ENCODE measurements around the gene KRT78.
"Not testable (repeated sequence)": the region's sequence is repeated elsewhere in the genome, so short reads cannot be mapped to it uniquely, and the experiment has no call there.

KRT78 gene

DNA sequence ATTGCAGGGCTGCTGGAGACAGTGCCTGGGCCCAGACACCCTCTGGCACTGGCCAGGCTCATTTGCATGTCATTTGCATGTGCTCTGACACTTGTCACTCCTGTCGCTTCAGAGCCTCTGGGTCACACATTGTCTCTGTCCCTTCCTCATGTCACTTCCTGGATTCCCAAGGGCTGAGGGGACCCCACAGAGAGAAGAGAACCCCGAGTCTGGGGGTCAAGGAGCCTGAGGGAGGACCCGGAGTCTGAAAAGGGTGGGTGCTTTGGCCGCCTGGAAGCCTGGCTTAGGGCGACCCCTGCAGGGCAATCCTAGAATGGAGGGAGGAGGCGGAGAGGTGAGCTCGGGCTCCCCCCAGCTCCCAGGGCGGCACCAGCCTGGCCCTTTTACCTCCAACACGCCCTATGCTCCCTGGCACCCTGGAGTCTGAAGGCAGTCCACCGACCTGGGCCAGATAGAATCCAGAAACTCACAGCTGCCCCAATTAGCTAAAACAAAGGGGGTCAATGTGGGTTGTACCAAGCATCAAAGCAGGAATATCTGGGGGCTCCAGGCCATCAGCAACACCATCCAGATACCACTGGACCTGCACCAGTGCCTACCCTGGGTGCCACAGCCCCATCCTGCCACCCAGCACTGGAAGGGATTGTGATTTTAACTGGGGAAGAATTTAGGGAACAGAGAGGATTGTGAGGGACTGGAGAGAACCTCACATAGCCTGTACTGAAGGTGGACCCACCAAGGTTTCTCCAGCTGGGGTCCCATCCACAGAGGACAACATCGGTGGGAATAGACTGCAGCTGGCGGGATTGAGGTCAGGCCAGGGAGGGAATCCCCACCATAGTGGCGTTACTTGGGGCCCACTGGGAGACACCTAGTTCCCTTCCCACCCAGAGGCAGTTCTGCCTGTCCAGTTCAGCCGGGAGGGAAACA lies 21.8 kb upstream of the KRT78 start:
- DNase-seq = no peak

DNA sequence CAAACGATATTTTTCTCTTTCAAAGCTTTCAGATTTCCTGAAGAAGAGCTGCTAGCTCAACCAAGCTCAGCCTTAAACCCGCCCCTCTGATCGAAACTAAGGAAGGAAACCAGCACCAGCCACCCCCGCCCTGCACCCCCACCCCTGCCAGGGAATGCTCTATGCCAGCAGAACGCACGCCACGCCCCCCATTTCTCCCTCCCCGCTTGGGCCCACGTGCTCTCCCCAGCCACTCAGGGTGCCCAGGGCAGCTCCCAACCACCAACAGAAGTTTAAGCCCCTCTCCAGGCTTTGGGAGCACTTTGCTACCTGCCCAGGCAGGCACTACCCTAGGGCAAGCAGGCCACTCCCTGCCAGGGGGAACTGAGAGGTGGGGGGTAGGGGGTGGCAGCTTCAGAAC lies 18.8 kb upstream of the KRT78 start:
- DNase-seq = peak; percentile 38

DNA sequence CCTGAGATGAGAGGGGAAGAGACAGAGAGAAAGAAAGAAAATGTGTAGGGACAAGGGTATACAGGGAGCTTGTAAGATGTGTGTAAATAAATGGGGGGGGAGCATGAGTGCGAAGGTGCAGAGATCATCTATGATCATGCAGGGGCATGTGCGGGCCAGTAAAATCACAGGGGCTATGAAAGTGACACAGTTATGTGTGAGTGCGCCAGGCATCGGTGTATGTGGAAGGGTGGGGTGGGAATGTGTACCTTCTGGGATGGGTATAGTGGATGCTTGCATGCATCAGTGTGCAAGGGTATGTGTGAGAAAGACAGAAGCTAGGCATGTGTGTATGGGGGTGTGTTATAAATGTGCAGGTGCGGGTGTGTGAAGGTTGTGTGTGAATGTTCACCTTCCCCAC lies 18.4 kb upstream of the KRT78 start:
- no peak for DNase-seq

DNA sequence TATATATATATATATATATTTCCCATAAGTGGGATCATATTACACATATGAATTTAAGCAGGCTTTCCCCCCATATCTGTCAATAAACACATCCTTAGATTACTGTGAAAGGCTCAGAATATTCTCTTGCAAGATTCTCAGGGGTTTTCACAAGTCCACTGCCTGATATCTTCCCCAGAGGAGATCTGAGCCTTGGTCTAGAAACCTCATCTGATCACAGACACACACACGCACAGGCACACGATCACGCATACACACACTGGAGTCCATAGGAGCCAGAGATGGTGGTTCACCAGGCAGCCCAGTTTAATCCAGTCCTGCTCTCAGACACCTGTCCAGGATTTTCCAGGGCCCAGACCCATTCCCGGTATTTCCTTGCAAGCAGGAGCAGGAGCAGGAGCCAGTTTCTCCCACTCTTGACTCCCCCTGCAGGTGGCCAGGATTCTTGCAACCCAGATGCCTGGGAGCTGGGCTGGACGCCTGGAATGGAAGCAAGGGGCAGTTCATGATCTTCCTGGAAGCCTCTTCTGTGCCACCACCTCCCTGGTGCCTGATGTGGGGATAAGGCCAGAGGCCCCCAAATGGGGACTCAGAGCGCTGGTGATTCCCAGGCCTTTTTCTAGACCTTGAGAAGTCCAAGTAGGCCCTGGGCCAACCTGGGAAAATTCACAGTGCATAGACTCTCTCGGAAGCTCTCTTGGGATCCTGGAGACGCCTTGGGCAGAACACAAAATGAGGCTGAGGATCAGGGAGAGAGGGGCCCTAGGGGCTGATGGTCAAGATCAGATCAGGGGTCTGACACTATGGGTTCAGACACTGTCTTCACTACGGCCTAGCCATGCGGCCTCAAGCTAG lies 16.5 kb upstream of the KRT78 start:
- DNase-seq = peak; percentile 82

DNA sequence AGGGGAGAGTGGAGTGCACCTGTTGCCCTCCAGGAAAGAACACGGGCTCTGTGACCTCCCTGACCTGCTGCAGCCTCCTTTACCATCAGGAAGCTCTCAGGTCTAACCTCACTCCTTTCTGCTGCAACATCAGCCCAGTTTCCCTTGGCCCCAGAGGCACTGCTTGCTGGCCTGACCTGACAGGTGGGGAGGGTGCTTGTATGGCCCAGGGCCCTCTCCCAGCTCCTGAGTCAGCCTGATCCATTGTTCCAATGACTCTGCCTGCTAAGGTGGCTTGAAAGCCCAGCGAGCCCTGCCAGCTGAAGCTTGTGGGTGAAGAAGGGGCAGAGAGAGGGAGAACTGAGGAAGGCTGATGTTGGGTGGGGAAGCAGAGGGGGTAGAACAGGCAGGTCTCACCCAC lies 13.2 kb upstream of the KRT78 start:
- DNase-seq = no peak

DNA sequence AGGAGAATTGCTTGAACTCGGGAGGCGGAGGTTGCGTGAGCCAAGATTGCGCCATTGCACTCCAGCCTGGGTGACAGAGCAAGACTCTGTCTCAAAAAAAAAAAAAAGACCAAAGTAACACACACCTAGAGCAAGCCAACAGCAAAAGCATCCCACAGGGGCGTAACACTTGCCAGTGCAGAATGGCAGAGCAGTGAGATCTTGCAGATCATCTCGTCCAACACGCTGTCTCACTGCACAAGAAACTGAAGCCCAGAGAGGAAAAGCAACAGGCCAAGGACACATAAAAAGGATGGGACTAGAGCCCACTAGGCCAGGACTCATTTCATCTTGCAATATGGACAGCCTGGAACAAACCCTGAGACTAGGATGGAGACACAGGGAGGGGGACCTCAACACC lies 12.7 kb upstream of the KRT78 start:
- DNase-seq = no peak

DNA sequence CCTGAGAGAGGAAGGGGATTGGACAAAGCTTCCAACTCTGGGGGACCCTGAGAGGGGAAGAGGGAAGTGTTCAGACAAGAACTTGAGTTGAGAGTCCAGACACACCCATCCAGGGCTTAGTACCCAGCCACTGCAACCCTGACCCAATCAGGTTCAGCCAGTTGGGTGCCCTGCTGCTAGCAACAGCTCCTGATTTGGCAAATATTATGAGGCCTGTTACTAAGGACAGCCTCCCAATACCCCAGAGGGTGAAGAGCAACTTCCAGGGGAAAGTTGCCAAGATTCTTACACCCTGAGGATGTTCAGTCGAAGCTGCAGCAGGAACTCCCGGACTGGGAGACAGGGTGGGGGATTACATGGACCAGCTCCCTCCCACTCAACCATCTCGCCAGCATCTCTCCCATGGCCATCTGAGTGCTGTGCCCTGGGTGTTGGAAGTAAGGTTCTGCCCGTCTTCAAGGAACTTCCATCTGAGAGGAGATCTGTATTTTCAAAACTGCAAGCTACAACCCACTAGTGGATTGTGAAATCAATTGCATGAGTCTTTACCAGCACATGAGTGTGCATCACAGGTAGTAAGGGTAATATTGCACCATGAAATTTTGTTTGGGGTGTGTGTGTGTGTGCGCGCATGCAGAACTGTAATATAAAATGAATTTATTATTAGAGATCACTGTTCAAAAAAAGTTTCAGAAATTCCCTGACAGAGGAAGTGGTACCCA lies 11.5 kb upstream of the KRT78 start:
- no peak for DNase-seq

DNA sequence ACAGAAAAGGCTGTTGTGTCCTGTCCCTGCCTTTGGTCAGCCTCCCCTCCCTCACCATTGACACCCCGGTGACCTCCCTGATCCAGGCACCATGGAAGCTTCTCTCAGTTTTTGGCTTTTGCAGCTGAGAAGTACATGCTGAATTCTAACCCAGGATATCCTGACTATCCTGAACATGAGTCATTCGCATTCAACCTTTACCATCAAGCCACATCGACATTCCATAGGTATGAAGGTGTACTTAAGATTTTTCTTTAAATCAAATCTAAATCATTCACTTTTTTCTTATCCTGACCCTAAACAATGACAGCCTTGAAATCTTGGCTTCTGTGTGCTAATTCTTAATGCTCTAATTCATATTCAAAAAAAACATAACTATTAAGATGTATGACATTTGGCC lies 8.7 kb upstream of the KRT78 start:
- DNase-seq = no peak

DNA sequence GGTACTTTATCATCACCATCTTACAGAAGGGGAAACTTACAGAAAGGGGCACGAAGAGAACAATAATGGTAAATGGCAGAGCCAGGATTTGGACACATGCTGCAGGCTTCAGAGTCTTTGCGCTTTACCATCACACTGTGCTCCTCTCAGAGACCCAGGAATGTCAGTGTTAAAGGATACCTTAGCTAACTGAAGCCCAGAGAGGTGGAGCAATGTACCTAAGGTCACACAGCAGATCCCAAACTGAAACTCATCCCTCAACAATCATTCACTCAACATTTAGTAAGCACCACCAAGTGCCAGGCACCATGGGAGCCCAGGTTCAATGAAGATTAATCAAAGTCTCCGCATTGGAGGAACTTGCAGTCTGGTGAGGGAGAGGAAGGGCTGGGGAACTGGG lies 8.0 kb upstream of the KRT78 start:
- no peak for DNase-seq

DNA sequence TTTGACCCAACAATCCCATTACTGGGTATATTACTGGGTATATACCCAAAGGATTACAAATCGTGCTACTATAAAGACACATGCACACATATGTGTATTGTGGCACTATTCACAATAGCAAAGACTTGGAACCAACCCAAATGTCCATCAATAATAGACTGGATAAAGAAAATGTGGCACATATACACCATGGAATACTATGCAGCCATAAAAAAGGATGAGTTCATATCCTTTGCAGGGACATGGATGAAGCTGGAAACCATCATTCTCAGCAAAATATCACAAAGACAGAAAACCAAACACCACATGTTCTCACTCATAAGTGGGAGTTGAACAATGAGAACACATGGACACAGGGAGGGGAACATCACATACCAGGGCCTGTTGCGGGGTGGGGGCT lies 7.3 kb upstream of the KRT78 start:
- DNase-seq = not testable (repeated sequence)

DNA sequence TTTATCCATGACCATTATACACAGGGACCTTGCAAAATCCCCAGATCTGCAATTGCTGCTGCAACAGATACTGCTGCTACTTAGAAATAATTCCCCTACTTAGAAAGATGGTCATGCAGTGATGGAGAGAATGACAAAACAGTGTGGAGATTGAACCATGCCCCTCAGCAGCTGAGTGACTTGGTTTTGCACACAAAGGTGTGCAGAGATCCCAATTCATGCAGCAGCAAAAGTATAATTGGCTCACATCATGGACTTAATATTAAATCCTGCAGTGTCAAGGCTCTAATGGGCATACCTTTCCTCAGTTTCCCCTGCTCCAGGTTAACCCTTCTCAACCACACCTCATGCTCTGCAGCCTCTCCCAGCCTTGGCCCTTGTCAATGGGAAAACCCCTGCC lies 3.0 kb upstream of the KRT78 start:
- no peak for DNase-seq

DNA sequence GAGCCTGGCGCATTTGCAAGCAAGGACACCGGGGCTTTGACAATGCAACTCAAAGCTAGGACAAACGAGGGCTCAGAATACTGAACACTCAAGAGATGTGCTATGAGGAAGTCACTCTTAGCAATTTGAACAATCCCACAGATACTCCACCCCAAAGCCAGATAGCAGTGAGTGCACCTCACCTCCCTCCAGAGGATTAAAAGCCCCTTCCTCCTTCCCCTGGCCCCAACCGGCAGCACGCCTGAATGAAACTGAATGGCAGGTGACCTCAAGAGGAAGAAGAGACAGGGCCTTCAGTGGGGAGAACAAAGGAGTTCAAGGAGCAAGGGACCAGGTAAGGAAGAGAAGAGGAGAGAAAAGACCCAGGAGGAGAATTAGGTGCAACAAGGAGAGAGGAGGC lies 1.9 kb upstream of the KRT78 start:
- DNase-seq = no peak

DNA sequence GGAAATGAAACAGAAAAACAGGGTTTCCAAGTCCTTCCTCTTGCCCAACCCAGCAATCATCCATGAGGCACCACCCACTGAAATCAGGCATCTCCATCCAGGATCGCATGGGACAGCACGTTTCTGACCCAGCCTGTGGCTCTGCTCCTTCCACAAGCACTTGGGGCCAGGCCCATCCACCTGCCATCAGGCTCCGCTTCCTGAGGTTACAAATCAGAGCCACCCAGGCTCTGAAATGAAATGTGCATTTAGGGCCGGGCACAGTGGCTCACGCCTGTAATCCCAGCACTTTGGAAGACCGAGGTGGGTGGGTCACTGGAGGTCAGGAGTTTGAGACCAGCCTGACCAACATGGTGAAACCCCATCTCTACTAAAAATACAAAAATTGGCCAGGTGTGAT lies 717 bp upstream of the KRT78 start:
- no peak for DNase-seq

DNA sequence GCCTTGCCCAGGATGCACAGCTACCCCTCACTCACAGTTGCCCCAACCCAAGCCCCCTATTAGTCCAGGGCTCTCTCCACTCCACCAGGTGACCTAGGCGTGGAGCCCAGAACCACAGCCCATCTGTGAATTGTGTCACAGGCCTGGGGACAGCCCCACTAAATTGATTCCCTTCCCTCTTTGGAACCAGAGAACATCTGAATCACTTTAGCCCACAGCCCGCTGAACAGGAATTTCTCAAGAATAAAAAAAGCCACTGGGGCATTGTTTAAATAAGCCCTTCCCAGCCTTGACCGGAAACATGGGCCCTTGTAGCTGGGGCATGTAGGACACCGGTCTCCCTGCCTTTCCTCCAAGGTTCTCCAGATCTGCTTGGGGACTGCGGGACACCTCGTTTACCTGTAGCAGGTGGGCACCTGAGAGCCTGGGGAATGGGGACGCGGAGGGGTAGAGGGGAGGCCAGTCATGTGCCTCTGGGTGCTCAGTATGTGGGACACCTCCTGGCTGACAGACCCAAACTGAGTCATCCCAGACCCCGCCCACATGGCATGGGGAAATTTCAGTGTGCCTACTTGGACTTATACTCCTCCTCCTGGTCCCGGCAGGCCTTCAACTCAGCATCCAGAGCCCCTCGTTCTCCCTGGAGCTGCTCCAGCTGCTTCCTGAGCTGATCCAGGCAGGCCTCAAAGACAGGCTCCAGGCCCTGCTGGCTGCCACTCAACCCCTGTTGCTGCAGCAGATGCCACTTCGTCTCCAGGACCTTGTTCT lies 1.3 kb downstream of the KRT78 start:
- no peak for DNase-seq

DNA sequence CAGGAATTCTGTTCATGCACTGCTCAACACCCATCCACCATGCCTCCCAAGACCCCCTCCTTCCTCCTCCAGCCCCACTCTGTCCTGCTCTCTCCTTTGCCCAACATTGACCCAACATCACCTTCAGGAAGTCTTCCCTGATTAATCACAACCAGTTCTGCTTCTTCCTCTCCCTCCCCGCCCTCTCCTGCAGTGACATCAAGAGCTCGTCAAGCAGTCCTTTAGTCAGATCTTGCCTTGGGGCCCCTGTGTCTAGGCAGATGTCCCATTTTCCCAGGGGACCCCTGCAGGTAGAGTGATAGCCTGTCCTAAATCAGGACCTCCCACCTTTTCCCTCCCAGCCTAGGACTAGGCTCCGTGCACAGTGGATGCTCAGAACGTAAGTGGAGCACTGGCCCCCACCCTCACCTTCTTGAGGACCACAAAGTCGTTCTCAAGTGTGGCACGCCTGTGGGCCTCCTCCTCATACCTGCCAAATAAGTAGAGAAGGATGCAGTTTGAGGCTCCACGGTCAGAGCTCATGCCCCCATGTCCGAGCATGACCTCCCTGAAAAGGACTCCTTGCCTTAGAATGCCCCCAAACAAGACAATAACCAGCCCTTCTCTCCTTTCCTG lies 2.3 kb downstream of the KRT78 start:
- no peak for DNase-seq

DNA sequence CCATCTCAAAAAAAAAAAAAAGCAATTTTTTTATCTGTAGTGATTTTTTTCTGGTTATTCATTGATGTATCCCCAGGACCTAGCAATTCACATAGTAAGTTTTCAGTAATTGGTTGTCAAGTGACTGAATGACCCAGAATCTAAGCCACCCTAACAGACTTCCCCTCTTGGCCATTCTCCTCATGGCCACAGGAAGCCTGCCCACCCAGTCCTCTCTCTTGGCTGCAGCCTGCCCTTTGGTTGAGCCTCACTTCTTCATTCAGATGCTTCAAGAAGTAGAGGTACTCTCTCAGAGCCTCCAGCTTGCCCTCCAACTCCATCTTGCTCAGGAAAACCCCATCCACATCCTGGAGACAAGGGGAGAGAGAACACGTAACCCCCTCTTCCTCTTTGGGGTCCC lies 2.8 kb downstream of the KRT78 start:
- DNase-seq = no peak

DNA sequence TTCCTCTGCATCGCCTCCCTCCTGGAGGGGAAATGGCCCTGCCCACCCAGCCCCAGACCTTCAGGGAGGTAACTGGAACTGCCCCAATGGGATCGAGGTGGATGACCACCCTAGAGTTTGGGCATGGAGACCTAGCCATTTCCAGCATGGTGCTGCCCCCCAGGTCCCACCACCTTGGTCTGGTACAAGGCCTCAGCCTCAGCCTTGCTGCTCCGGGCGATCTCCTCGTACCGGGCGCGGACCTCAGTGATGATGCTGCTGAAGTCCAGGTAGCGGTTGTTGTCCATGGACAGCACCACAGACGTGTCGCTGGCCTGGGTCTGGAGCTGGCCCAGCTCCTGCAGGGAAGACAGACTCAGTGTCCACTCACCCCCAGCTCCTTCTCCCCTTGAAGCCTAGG lies 4.4 kb downstream of the KRT78 start:
- DNase-seq = no peak

DNA sequence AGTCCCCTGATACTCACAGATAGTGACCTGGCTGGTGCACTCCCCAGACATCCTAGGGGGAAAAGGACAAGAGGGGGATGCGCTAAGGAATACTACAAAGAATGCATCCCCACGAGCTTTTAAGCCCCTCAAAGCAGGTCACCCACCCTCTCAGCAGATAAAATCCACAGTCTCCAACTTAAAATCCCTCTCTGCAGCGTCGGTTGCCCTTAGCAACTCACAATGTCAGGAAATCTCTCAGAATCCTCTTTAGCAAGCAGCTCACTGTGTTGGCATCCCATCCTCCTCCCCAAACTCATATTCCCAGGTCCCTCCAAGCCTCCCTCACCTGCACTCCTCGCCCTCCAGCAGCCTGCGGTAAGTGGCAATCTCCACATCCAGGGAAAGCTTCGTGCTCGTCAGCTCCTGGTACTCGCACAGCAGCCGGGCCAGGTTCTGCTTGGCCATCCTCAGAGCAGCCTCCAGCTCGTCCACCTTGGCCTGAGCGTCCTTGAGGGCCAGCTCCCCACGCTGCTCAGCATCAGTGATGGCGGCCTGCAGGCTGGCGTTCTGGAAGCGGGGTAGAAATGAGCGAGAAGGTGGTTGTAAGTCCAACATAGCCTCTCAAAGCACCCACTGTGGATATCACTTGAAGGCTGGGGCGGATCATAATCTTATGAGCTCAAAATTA lies 9.2 kb downstream of the KRT78 start:
- no peak for DNase-seq

DNA sequence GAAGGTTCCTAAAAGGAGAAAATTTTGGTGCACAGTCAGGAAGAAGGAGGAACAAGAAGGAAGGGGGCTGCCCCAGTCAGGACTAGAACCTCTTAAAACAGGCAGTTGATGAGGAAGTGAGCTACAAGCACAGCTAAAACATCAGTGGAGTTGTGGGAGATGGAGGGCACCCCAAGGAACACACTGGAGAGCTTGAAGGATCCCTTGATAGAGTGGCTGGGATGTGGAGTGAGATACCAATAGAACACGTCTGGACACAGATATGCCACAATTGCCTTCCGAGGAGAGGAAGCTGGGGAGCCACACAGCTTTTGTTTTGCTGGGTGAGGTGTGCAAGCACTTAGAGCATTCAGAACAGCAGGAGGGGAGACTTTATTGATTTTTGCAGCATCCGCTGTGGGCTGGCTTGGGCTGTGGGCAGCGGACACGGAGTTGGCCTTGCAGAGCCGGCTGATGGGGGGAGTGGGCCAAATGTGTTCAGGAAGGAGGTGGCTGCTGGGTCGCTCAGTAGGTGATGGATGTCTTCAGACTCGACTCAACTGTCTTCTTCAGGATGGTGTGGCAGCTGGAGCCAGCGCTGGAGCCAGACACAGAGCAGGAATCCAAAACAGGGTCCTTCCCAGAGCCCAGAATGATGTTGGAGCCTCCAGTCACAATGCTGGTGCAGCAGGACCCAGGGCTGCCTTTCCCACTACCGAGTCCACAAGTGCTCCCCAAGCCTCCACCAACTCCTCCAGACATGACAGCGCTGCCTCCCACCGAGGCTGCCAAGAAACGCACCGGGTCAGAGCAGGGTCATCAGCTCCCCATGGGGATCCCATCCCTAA lies 10.0 kb downstream of the KRT78 start:
- DNase-seq = peak; percentile 14

DNA sequence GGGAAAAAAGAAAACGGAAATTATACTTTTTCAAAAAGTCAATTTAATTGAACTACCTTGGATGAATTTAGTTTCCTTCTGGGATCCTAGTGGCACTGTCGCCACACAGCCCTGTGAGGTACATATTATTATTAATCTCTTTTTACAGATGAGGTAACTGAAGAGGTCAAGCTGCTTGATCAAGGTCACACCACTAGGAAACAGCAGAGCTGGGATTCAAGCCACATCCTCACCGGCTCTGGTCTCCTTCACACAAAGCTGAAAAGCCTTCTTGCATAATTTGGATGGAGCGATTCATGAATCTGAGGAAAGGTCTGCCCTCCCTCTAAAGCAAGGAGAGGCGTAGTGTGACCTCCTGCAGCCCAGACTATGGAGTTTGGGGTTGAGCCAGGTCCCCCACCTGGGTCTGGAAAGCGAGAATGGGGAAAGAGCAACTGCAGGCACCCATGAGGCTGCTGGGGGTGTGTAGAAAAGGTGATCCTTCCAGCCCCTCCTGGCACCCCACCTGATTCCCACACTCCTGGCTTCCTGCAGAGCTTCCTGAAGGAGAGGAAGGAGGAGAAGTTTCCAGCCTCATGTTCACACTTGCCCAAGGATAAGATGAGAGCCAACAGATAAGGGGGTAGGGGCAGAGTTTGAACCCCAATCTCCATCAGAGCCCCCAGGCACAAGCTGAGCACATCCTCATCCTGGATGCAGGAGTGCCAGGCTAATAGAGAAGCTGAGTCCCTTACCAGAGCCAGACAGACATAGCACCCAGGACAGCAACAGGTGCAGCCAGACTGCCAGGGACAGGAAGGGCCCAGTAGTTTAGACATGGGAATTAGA lies 10.8 kb downstream of the KRT78 start:
- no peak for DNase-seq

Measured in NCI-H510A (cell line).